GM21619 (cell line): ENCODE measurements around the gene GAS1.

Experiments used
- ATAC-seq: cut with Tn5 transposase; IDR thresholded peaks from one replicate; pipeline ENCODE4 v1.9.1; 2021; ENCODE audit not compliant: unreplicated experiment

GAS1 gene

GRCh38 chr9:86965636-86966395 is 18.5 kb upstream of the GAS1 start:
- no peak for ATAC-seq

DNA sequence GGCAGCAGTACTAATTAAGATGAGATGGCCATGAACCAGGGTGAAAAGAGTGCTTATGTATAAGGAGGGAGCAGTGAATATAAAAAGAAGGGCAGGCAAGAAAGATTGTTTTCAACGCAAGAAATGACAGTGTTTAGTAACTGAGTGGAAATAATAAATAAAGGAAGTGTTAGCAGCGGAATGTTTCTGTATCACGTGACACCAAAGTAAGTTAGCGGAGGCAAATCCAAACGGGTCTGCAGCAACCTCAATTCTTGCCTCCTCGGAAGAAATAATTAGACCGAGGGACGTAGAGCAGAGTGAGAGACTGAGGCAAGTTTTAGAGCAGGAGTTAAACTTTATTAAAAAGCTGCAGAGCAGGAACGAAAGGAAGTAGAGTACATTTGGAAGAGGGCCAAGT is 15.4 kb upstream of the GAS1 start:
- no peak for ATAC-seq

GRCh38 chr9:86960938-86961337 is 13.6 kb upstream of the GAS1 start:
- ATAC-seq = no peak

DNA sequence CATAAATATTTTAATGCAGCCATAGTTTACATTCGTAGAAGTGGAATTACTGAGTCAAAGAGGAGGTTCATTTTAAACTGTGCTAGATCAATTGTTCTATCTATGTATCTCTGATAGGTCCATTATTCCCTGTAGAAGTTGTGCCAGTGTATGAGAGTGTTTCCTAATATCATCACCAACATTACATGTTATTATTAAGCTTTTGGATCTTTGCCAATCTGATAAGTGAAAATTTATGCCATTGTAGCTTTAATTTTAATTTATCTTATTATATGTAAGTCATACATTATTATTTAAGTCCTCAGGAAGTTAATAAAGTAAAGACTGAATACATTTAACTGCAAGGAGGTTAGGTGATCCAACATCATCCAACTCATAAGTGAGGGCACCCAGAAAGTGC is 10.9 kb upstream of the GAS1 start:
- ATAC-seq = no peak

- ATAC-seq = no peak
Observed at GRCh38 chr9:86955561-86955960, 8.3 kb upstream of the GAS1 start.

GRCh38 chr9:86955042-86955441 is 7.7 kb upstream of the GAS1 start:
- no peak for ATAC-seq

- no peak for ATAC-seq
Observed at GRCh38 chr9:86953181-86953580, 5.9 kb upstream of the GAS1 start.

GRCh38 chr9:86948074-86948929 is 996 bp upstream of the GAS1 start:
- peak; percentile 71 for ATAC-seq

DNA sequence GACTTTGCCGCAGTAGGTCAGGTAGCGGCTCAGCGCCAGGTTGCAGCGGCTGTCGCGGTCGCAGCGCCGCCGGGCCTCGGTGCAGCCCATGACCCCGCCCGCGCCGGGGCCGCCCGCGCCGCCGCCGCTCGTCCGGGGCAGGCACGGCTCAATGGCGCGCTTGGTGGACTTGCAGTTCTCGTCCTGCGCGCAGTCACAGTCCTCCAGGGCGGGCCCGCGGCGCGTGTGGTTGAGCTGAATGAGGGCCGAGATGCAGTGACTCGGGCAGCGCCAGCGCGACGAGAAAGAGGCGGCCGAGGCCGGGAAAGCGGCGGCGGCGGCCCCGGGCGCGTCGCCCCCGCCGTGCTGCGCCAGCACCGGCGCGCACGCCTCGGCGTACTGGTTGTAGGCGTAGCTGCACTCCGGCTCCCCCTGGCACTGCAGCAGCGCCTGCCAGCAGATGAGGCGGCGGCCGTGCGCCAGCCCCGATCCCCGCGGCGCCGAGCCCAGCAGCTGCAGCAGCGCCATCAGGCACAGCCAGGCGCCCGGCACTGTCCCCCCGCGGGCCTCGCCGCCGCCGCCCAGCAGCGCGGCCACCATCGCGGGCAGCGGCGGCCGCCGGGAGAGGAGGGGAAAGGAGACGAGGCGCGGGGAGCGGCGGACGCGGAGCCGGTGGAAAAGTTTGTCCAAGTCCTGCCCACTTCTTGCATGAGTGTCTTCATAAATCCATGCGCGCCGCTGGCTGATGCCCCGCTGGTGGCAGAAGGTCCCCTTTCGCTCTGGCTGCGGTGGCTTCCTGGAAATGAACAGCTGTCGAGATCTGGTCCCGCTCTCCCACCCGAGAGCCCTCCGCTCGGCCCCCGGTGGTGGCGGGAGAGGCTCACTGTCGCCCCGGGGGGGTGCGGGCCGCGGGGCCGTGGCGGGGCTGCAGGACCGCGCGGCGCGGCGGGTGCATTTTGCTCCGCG is 833 bp downstream of the GAS1 start:
- ATAC-seq = peak; percentile 37

- no peak for ATAC-seq
Observed at GRCh38 chr9:86945728-86946200, 1.5 kb downstream of the GAS1 start.

- no peak for ATAC-seq
Observed at GRCh38 chr9:86944796-86945727, 2.2 kb downstream of the GAS1 start.

- no peak for ATAC-seq
Observed at GRCh38 chr9:86943201-86944113, 3.8 kb downstream of the GAS1 start.

DNA sequence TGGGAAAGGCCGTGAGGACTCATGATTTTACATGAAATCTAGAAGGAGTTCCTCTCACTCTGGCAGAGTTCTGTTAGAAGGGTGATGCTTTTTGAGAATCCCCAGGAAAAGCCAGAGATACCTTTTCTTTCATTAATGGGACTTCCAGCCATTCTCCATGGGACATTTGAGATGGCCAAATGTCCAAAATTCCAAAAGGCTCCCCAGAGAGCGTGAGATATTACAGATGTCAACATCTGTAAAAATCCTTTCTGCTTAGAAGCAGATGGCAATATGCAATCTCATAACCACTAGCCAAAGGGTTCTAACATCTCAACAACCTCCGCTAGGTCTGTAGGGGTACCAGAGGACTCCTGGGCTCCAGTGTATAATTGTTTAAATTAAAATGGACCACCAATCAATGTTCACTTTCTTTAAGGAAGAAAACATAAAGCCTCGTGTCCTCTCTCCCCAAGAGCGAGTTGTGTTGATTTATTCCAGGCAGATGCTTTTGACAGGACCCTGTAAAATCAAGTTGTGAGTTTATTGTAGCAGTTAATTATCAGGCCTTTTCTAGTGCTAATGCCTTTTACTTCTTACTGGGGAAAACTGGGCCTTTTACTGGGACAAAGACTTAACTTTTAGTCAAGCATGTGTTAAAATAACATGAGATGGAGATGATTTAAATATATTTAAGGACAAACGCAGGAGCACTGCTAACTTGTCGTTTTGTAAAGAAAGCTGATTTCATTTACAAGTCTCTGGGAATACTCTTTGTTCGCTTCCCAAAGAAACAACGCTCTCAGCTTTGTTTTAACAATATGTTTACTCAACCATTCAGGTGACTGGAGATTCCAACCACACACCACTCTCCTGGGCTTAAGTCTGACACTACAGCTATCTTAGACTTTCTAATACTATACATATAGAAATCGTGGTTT is 4.8 kb downstream of the GAS1 start:
- no peak for ATAC-seq

DNA sequence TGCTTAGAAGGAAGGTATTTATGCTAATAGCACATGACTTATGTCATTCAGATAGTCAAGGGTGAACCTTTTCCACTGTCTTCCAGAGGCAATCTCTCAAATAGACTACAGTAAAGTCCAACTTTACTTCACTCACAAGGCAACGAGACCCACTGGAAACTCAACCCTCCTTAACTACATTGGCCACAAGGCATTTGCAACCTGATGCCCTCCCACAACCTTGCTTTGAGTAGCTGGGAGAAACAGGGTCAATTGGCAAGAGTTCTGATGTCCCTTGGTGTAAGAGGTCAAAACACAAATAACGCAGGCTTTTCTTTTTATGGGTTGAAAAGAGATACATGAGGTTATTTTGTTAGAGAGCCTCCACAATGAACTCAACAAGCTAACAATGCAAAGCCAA is 6.1 kb downstream of the GAS1 start:
- ATAC-seq = no peak

DNA sequence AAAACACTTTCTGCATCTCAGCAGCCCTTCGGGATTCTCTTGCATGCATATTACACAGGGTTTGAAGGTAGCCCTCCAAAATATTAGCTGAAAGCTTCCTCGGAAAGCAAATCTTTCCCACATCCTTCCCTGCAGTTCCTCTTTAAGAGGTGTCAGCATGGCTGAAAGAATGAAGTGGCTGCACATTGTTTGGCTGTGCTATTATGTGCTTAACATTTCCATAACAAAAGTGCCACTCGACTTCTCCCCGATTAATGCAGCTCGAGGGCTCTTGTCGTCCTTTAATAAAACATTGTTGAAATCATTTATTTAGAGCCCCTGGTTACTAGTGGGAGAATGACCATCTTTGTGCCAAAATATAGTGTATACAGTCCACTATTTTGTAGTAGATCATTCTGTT is 6.5 kb downstream of the GAS1 start:
- no peak for ATAC-seq

DNA sequence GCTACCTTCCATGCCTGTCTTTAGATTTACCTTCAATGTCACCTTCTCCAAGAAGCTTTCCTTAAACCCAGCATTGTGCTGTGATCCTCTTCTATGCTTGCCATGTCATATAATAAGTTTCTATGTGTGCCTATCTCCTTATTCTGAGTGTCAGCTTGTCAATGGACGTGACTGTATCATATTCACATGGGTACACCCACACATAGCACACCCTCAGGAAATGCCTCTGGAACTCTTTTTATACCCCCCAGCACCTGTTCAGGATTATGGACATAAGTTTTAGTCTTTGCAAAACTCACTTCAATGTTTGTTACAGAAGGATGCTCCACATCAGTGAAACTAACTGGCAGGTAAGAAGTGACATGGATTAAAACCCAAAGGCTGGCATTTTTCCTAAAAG is 7.4 kb downstream of the GAS1 start:
- ATAC-seq = no peak

DNA sequence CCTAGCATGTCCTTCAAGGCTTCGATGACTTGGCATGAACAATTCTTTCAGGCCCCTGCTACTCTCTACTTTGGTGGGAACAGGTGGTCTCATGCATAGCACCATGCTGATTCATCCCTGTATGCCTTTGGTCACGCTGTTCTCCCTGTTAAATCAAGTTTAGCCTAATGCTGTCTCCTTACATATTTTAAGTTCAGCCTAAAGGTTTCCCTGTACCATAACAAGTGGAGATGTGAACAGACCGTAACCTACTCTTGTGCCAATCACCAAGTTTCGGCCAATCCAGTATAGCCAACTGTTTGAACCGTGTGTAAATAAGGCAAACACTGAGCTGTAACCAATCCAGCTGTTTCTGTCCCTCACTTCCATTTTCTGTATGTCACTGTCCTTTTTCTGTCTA is 8.0 kb downstream of the GAS1 start:
- ATAC-seq = no peak

DNA sequence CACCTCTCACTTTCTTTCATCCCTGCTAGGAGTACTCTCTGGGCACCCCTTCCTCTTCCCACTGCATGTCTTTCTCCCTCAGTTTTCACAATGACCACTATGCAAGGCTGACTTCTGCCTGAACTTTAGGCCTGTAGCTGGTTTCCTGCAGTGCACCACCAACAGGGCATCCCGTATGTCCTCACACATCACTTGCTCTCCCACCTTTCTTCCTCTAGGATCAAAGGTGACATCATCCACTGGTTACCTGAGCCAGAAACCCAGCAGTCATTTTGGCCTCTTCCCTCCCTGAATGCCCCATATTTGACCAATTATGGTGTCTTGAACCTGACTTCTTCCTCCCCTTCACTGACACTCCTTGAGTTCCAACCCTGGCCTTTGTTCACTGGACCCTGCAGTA is 8.5 kb downstream of the GAS1 start:
- no peak for ATAC-seq
